ENCODE measurements around the gene SEMA4D.

Gene SEMA4D

GRCh38 chr9:89497257-89497963 is 503 bp downstream of the SEMA4D start:
- TF ChIP-seq CTCF (IDR thresholded peaks at IDR 0.05): no peak
- peak overlapping the region; percentile 91 to 94 for H3K4me3 ChIP-seq (ENCODE audit: low read depth in 1 of 2, low read length in 1 of 2)
- peaks cover 13% of the 10 kb centered on the region for H3K36me3 ChIP-seq
- H3K4me1 ChIP-seq (ENCODE audit: control insufficient read depth in 1 of 2, insufficient read depth in 1 of 2, low read depth in 1 of 2, low read length in 1 of 2): peaks cover 62 to 65% of the 10 kb centered on the region in 2 experiments
- no peaks in the 10 kb centered on the region for H3K27me3 ChIP-seq
- H3K9me3 ChIP-seq: no peaks in the 10 kb centered on the region
- peak overlapping the region; percentile 92 for H3K27ac ChIP-seq

GRCh38 chr9:89496645-89497256 is 1.2 kb downstream of the SEMA4D start:
- no peaks in the 10 kb centered on the region for H3K9me3 ChIP-seq
- H3K4me3 ChIP-seq (ENCODE audit: low read depth in 1 of 2, low read length in 1 of 2): peak overlapping the region; percentile 91 to 94
- peaks cover 16% of the 10 kb centered on the region for H3K36me3 ChIP-seq
- no peaks in the 10 kb centered on the region for H3K27me3 ChIP-seq
- TF ChIP-seq CTCF (IDR thresholded peaks at IDR 0.05): no peak
- peaks cover 62 to 71% of the 10 kb centered on the region in 2 experiments for H3K4me1 ChIP-seq (ENCODE audit: control insufficient read depth in 1 of 2, insufficient read depth in 1 of 2, low read depth in 1 of 2, low read length in 1 of 2)
- H3K27ac ChIP-seq: peak overlapping the region; percentile 92

GRCh38 chr9:89495824-89496560 is 1.9 kb downstream of the SEMA4D start:
- Histone ChIP-seq H3K27me3 (no peaks in the 10 kb centered on the region), H3K9me3 (no peaks in the 10 kb centered on the region), H3K27ac (peak overlapping the region; percentile 92), H3K36me3 (peaks cover 19% of the 10 kb centered on the region), H3K4me3 (ENCODE audit: low read depth in 1 of 2, low read length in 1 of 2) (peak overlapping the region; percentile 91 to 94), H3K4me1 (ENCODE audit: control insufficient read depth in 1 of 2, insufficient read depth in 1 of 2, low read depth in 1 of 2, low read length in 1 of 2) (peaks cover 62 to 77% of the 10 kb centered on the region in 2 experiments)
- TF ChIP-seq CTCF (IDR thresholded peaks at IDR 0.05): no peak

GRCh38 chr9:89494199-89494598 is 3.7 kb downstream of the SEMA4D start:
- TF ChIP-seq CTCF (IDR thresholded peaks at IDR 0.05): no peak
- Histone ChIP-seq H3K4me3 (ENCODE audit: low read depth in 1 of 2, low read length in 1 of 2) (peak overlapping the region in 1 of 2 experiments; percentile 91), H3K4me1 (ENCODE audit: control insufficient read depth in 1 of 2, insufficient read depth in 1 of 2, low read depth in 1 of 2, low read length in 1 of 2) (peaks cover 55 to 82% of the 10 kb centered on the region in 2 experiments), H3K27me3 (no peaks in the 10 kb centered on the region), H3K9me3 (no peaks in the 10 kb centered on the region), H3K36me3 (peaks cover 19% of the 10 kb centered on the region), H3K27ac (peak overlapping the region; percentile 92)

- no peak for TF ChIP-seq CTCF (IDR thresholded peaks at IDR 0.05)
- peak overlapping the region in 1 of 2 experiments; percentile 91 for H3K4me3 ChIP-seq (ENCODE audit: low read depth in 1 of 2, low read length in 1 of 2)
- H3K27ac ChIP-seq: peak overlapping the region; percentile 92
- H3K4me1 ChIP-seq (ENCODE audit: control insufficient read depth in 1 of 2, insufficient read depth in 1 of 2, low read depth in 1 of 2, low read length in 1 of 2): peaks cover 52 to 80% of the 10 kb centered on the region in 2 experiments
- no peaks in the 10 kb centered on the region for H3K27me3 ChIP-seq
- no peaks in the 10 kb centered on the region for H3K9me3 ChIP-seq
- H3K36me3 ChIP-seq: peaks cover 19% of the 10 kb centered on the region
These were observed 4.2 kb downstream of the SEMA4D start for GRCh38 chr9:89493671-89494070.

Measured in neutrophil (primary cell).